Heart right ventricle (tissue), 16 donors: ENCODE measurements around the gene IGIP. TPM values are rescaled to one million over a fixed set of nuclear protein-coding genes. Genes with fewer than 3 reads are reported as not detected.

Experiments
- ATAC-seq, 8 donors: fragments of 200-7000 bp; cut with Tn5 transposase; one replicate each; pipeline ENCODE4 v1.9.1; 2020; ENCODE audit warnings: mild to moderate bottlenecking in 8 of 8, moderate library complexity in 8 of 8, moderate number of reproducible peaks in 1 of 8
- DNase-seq, 2 donors: peaks; one replicate each; pipeline ENCODE4 v3.0.0-alpha.2; 2020
- H3K27ac ChIP-seq, 10 donors: fragments of 200-600 bp; sonication (generic) in 2 of 10; one replicate each; pipeline versions ENCODE4 v1.5.0 to v1.8.0; 2020 to 2022; ENCODE audit warnings: mild to moderate bottlenecking in 3 of 10
- H3K27me3 ChIP-seq, 7 donors: fragments of 200-600 bp; one replicate each; pipeline ENCODE4 v1.8.0; 2021 to 2022; ENCODE audit warnings: mild to moderate bottlenecking in 2 of 7
- H3K36me3 ChIP-seq, 9 donors: fragments of 200-600 bp; sonication (generic) in 1 of 9; one replicate each; pipeline versions ENCODE4 v1.5.0 to v1.8.0; 2020 to 2022; ENCODE audit warnings: mild to moderate bottlenecking in 2 of 9
- H3K4me1 ChIP-seq, 9 donors: fragments of 200-600 bp; sonication (generic) in 1 of 9; one replicate each; pipeline versions ENCODE4 v1.5.0 to v1.8.0; 2020 to 2022; ENCODE audit warnings: mild to moderate bottlenecking in 4 of 9
- H3K4me3 ChIP-seq, 10 donors: fragments of 200-600 bp; sonication (generic) in 2 of 10; one replicate each; pipeline versions ENCODE4 v1.5.0 to v1.8.0; 2020 to 2022; ENCODE audit warnings: mild to moderate bottlenecking in 7 of 10, moderate library complexity in 2 of 10
- H3K9me3 ChIP-seq, 11 donors: fragments of 200-600 bp in 10 of 11; sonication (generic) in 2 of 11; one replicate each; pipeline versions ENCODE4 v1.5.0 to v1.8.0; 2013 to 2022; ENCODE audit warnings: mild to moderate bottlenecking in 2 of 11, control low read depth in 1 of 11, moderate library complexity in 1 of 11
- CTCF ChIP-seq, 9 donors: fragments of 200-600 bp; sonication (generic) in 2 of 9; IDR thresholded peaks; one replicate each; pipeline versions ENCODE4 v1.5.0 to v1.8.0; 2021 to 2022; ENCODE audit warnings: antibody characterized with exemption in 9 of 9, mild to moderate bottlenecking in 5 of 9, moderate library complexity in 1 of 9
- WGBS, 2 donors: extraction: QIAGEN DNeasy Blood & Tissue Kit; methylation state at CpG; one replicate each; pipeline ENCODE4 v1.1.7; 2013; ENCODE audit warnings: inconsistent platforms in 1 of 2; 5-methylcytosine and 5-hydroxymethylcytosine counted together
- intact Hi-C, 10 donors: fragments of 100-400 bp; cut with DNase I; formaldehyde crosslinking; loops; one replicate each; pipeline versions ENCODE4 v1.11.1 to v1.14.2; 2022
- polyA plus RNA-seq, 2 donors: library from polyadenylated mRNA; stranded (reverse); fragments of 200-250 nt; gene quantifications; one replicate each; pipeline ENCODE4 v1.2.3, GENCODE V29; 2013
- total RNA-seq, 10 donors: library from RNA; stranded (reverse); fragmentation: NEBNext Ultra II Directional in 3 of 10; extraction: Animal tissue kit (Norgen Biotek cat#: 25700) in 3 of 10; gene quantifications; one replicate each; pipeline versions ENCODE4 v1.2.1 to v1.2.4, GENCODE V29; 2021 to 2023
- donor health status: Arrhythmogenic right ventricular cardiomyopathy.
- donor health status: ischemic (EF 13 %, LVEDD 7.1; RV severe dilation, severe dysfunction).
- donor health status: healthy with polysubstance abuse.
- donor health status: DM: no; HTN: yes; CAD: no.
- donor health status: DM: no; HTN: no; CAD: no.
- donor health status: ischemic (EF 25% LVEDD 6.9; RV normal size, moderate dysfunction).
- donor health status: ischemic (EF 25% LVEDD 5.7; RV mildly dilated, moderate dysfunction).
- donor health status: healthy.
- donor health status: DM: yes; HTN: yes; CAD: no.
- donor health status: Ischemic cardiomyopathy.
- donor health status: ischemic (EF 35%, LVEDD 5.7; RV mildly dilated, moderate dysfunction).
- donor health status: nonischemic (EF 11% LVEDD 7.7; RV severe dilation, severe dysfunction).
- donor health status: DM: yes; HTN: yes; CAD: no.
- donor health status: PGD.
- donor health status: ischemic (EF 29% LVEDD 5.4; RV normal size, mild dysfunction).
- donor health status: nonischemic (EF 23%, LVEDD 6.1; RV moderate dilation, normal function).

The IGIP gene
- total and polyA plus RNA-seq, 12 donors: 5.0 to 17.2 (median 12.4) TPM

- H3K4me1 ChIP-seq: peaks cover 3 to 34% (median 23%) of the 10 kb centered on the region in 9 donors
- H3K27ac ChIP-seq: no peak overlapping the region
- no peaks in the 10 kb centered on the region for H3K36me3 ChIP-seq
- intact Hi-C loops: loop anchor here in 6 of 10 donors (5.0 to 10.0 kb wide), 3 partner anchors 34 to 346 kb away; partner anchors contain the start of gene PSD2 (in 1 of the 6)
- no peak for TF ChIP-seq CTCF (IDR thresholded peaks at IDR 0.05)
- H3K9me3 ChIP-seq: no peaks in the 10 kb centered on the region
- H3K4me3 ChIP-seq: no peak overlapping the region
- H3K27me3 ChIP-seq: peaks cover 0 to 14% (median 0%) of the 10 kb centered on the region in 7 donors
- DNase-seq: no peak
- ATAC-seq: no peak
These were observed 15.5 kb downstream of the IGIP start for GRCh38 chr5:140141241-140141640.

DNA sequence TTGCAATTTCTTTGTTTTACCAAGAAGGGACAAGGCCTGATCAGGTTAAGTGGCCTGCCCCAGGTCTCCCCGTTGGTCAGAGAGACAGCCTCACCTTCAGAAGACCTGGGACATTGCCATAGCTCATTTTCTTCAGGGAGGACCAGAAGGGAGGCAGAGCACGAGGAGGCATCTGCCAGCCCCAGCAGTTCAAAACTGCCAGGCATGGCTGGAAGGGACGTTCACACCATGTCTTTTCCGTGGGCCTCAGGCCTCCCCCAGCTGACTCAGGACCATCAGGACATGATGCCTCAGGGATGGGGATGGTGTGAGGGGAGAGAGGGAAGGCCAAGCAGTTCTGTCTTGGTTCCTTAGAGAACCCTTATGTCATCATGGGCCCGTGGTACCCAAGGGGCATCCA lies 16.5 kb downstream of the IGIP start:
- Histone ChIP-seq H3K4me3 (no peak overlapping the region), H3K27ac (no peak overlapping the region), H3K27me3 (peaks cover 0 to 22% (median 0%) of the 10 kb centered on the region in 7 donors), H3K9me3 (no peaks in the 10 kb centered on the region), H3K4me1 (peaks cover 6 to 40% (median 27%) of the 10 kb centered on the region in 9 donors), H3K36me3 (no peaks in the 10 kb centered on the region)
- no peak for TF ChIP-seq CTCF (IDR thresholded peaks at IDR 0.05)
- ATAC-seq (no peak), DNase-seq (no peak)
- intact Hi-C loops: loop anchor here in 6 of 10 donors (5.0 to 10.0 kb wide), 3 partner anchors 35 to 347 kb away; partner anchors contain the start of gene PSD2 (in 1 of the 6)
- WGBS, 2 donors: 86 to 88% methylated on average over 5 of the region's 5 CpGs

- ATAC-seq (no peak), DNase-seq (no peak)
- Histone ChIP-seq H3K4me1 (peaks cover 6 to 40% (median 27%) of the 10 kb centered on the region in 9 donors), H3K36me3 (no peaks in the 10 kb centered on the region), H3K9me3 (no peaks in the 10 kb centered on the region), H3K27ac (no peak overlapping the region), H3K4me3 (no peak overlapping the region), H3K27me3 (peaks cover 0 to 28% (median 0%) of the 10 kb centered on the region in 7 donors)
- TF ChIP-seq CTCF (IDR thresholded peaks at IDR 0.05): no peak
- 76 to 87% methylated on average over 7 of the region's 7 CpGs for WGBS, 2 donors
- intact Hi-C loops: loop anchor here in 6 of 10 donors (5.0 to 10.0 kb wide), 3 partner anchors 36 to 348 kb away; partner anchors contain the start of gene PSD2 (in 1 of the 6)
These were observed 17.1 kb downstream of the IGIP start for GRCh38 chr5:140142856-140143255.

- Histone ChIP-seq H3K9me3 (no peaks in the 10 kb centered on the region), H3K27me3 (peaks cover 0 to 29% (median 0%) of the 10 kb centered on the region in 7 donors), H3K4me1 (peaks cover 6 to 40% (median 27%) of the 10 kb centered on the region in 9 donors), H3K4me3 (no peak overlapping the region), H3K36me3 (no peaks in the 10 kb centered on the region), H3K27ac (no peak overlapping the region)
- no peak for ATAC-seq
- intact Hi-C loops: loop anchor here in 9 of 10 donors (1.0 to 10.0 kb wide), 6 partner anchors 29 to 349 kb away; partner anchors contain the start of genes PSD2 (in 1 of the 9) and PURA (in 1 of the 9)
- no peak for DNase-seq
- 97% methylated on average over 3 of the region's 3 CpGs for WGBS, 2 donors
- TF ChIP-seq CTCF (IDR thresholded peaks at IDR 0.05): no peak
These were observed 18.0 kb downstream of the IGIP start for GRCh38 chr5:140143521-140144258.
